ENCODE measurements around the gene POLR3H.

Gene POLR3H

DNA sequence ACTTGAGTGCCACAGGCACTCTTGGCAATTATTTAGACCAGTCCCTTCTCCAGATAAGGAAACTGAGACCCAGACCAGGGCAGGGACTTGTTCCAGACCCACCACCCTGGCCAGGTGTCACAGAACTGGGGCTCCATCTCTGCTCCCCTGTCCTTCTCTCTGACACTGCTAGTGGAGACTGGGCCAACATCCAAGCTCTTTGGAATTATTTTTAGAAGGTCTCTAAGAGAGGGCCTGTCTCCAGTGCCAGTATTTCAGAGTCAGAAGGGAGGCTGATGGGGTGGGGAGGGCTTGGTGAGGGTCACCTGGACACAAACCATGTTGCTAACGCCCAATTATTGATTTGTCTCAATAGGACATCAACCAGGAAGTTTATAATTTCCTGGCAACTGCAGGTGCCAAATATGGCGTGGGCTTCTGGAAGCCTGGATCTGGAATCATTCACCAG lies 32.7 kb downstream of the POLR3H start:
- H3K79me2 ChIP-seq (ENCODE audit: insufficient read depth, low read length), result peaks cover 5% of the 10 kb centered on the region
- peaks cover 22% of the 10 kb centered on the region; the same call in 1 of the 2 replicates for H4K20me1 ChIP-seq (ENCODE audit: insufficient read depth, low read length)
- H3K27me3 ChIP-seq (ENCODE audit: insufficient read depth, low read length, poor library complexity), result no peaks in the 10 kb centered on the region
- H3K4me3 ChIP-seq (ENCODE audit: low read depth in 1 of 2, low read length in 2 of 2), result no peak overlapping the region
- TF ChIP-seq EZH2 (IDR thresholded peaks at IDR 0.05; ENCODE audit: borderline replicate concordance, low read depth, low read length, severe bottlenecking), result no peak
- TF ChIP-seq, protein P1, sequence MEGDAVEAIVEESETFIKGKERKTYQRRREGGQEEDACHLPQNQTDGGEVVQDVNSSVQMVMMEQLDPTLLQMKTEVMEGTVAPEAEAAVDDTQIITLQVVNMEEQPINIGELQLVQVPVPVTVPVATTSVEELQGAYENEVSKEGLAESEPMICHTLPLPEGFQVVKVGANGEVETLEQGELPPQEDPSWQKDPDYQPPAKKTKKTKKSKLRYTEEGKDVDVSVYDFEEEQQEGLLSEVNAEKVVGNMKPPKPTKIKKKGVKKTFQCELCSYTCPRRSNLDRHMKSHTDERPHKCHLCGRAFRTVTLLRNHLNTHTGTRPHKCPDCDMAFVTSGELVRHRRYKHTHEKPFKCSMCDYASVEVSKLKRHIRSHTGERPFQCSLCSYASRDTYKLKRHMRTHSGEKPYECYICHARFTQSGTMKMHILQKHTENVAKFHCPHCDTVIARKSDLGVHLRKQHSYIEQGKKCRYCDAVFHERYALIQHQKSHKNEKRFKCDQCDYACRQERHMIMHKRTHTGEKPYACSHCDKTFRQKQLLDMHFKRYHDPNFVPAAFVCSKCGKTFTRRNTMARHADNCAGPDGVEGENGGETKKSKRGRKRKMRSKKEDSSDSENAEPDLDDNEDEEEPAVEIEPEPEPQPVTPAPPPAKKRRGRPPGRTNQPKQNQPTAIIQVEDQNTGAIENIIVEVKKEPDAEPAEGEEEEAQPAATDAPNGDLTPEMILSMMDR (IDR thresholded peaks at IDR 0.05; ENCODE audit: borderline replicate concordance, extremely low read depth, low read length, poor library complexity, severe bottlenecking), result no peak
- no peak overlapping the region for H3K27ac ChIP-seq (ENCODE audit: low read length)
- H3K4me2 ChIP-seq (ENCODE audit: insufficient read depth, low read length), result no peak overlapping the region
- H3K36me3 ChIP-seq (ENCODE audit: insufficient read depth, low read length), result peaks cover 87% of the 10 kb centered on the region
- H2AFZ ChIP-seq (ENCODE audit: low read depth, low read length), result no peak overlapping the region
- ATAC-seq (ENCODE audit: insufficient read depth, low read depth) (no peak), DNase-seq (no peak)
- H3K4me1 ChIP-seq (ENCODE audit: insufficient read depth, low read length), result no peaks in the 10 kb centered on the region
- no peak overlapping the region for H3K9ac ChIP-seq (ENCODE audit: low read depth, low read length)
- no peaks in the 10 kb centered on the region for H3K9me3 ChIP-seq (ENCODE audit: insufficient read depth, low read length, severe bottlenecking)

DNA sequence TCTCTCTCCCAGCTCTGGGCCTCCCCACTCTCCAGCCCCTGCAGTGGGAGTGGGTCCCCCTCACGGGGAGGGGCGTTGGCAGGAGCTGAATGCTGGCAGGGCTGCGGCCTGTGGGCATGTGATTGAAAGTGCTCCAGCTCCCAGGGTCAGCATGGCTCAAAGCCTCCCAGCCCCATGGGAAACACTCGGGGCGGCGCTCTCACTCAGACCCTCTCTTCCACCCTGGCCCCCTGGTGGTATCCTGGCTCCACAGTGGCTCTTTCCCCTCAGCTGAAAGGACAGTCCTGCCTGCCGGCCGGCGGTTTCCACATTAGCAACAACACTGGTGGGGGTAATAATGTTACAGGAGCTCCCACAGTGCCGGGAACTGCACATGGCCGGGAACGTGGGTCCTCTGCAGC lies 35.5 kb downstream of the POLR3H start:
- H3K79me2 ChIP-seq (ENCODE audit: insufficient read depth, low read length), result peaks cover 19% of the 10 kb centered on the region
- no peak overlapping the region for H3K4me3 ChIP-seq (ENCODE audit: low read depth in 1 of 2, low read length in 2 of 2)
- H3K4me1 ChIP-seq (ENCODE audit: insufficient read depth, low read length), result no peaks in the 10 kb centered on the region
- no peak overlapping the region for H2AFZ ChIP-seq (ENCODE audit: low read depth, low read length)
- ATAC-seq (ENCODE audit: insufficient read depth, low read depth) (no peak), DNase-seq (no peak)
- no peaks in the 10 kb centered on the region for H3K9me3 ChIP-seq (ENCODE audit: insufficient read depth, low read length, severe bottlenecking)
- H3K27me3 ChIP-seq (ENCODE audit: insufficient read depth, low read length, poor library complexity), result no peaks in the 10 kb centered on the region
- TF ChIP-seq EZH2 (IDR thresholded peaks at IDR 0.05; ENCODE audit: borderline replicate concordance, low read depth, low read length, severe bottlenecking), result no peak
- TF ChIP-seq, protein P1 (IDR thresholded peaks at IDR 0.05; ENCODE audit: borderline replicate concordance, extremely low read depth, low read length, poor library complexity, severe bottlenecking), result no peak
- H3K4me2 ChIP-seq (ENCODE audit: insufficient read depth, low read length), result no peak overlapping the region
- no peak overlapping the region for H3K9ac ChIP-seq (ENCODE audit: low read depth, low read length)
- H3K27ac ChIP-seq (ENCODE audit: low read length), result no peak overlapping the region
- peaks cover 19% of the 10 kb centered on the region; the same call in 1 of the 2 replicates for H4K20me1 ChIP-seq (ENCODE audit: insufficient read depth, low read length)
- H3K36me3 ChIP-seq (ENCODE audit: insufficient read depth, low read length), result peaks cover 68% of the 10 kb centered on the region

DNA sequence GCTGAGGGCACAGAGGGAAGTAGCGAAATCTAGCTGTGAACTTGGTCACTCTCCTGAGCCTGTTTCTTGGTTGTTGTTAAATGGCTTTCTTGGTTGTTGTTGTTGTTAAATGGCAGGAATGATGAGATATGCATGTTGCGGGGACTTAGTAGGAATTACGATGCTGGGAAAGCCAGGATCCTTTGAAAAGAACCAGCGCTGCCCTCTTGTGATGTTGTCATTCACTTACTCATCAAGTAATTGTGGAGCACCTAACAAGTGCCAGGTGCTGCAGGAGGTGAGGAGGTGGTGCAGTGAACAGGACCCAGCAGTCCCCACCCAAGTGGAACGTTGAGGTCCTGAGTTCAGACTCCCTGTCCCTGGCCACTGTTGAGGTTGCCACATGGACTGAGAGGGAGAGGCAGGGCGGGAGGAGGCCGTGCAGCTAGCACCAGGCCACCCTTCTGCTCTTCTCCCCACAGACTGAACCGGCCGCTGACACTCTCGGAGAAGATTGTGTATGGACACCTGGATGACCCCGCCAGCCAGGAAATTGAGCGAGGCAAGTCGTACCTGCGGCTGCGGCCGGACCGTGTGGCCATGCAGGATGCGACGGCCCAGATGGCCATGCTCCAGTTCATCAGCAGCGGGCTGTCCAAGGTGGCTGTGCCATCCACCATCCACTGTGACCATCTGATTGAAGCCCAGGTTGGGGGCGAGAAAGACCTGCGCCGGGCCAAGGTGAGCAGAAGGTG lies 36.8 kb downstream of the POLR3H start:
- Histone ChIP-seq H3K27me3 (ENCODE audit: insufficient read depth, low read length, poor library complexity) (no peaks in the 10 kb centered on the region), H3K9ac (ENCODE audit: low read depth, low read length) (no peak overlapping the region), H3K9me3 (ENCODE audit: insufficient read depth, low read length, severe bottlenecking) (no peaks in the 10 kb centered on the region), H2AFZ (ENCODE audit: low read depth, low read length) (no peak overlapping the region), H3K27ac (ENCODE audit: low read length) (no peak overlapping the region), H3K36me3 (ENCODE audit: insufficient read depth, low read length) (peaks cover 60% of the 10 kb centered on the region), H3K4me3 (ENCODE audit: low read depth in 1 of 2, low read length in 2 of 2) (no peak overlapping the region), H4K20me1 (ENCODE audit: insufficient read depth, low read length) (peaks cover 19% of the 10 kb centered on the region; the same call in 1 of the 2 replicates), H3K79me2 (ENCODE audit: insufficient read depth, low read length) (peaks cover 19% of the 10 kb centered on the region), H3K4me2 (ENCODE audit: insufficient read depth, low read length) (no peak overlapping the region), H3K4me1 (ENCODE audit: insufficient read depth, low read length) (no peaks in the 10 kb centered on the region)
- TF ChIP-seq, protein P1 (IDR thresholded peaks at IDR 0.05; ENCODE audit: borderline replicate concordance, extremely low read depth, low read length, poor library complexity, severe bottlenecking), result no peak
- TF ChIP-seq EZH2 (IDR thresholded peaks at IDR 0.05; ENCODE audit: borderline replicate concordance, low read depth, low read length, severe bottlenecking), result no peak
- ATAC-seq (ENCODE audit: insufficient read depth, low read depth) (no peak), DNase-seq (no peak)

Data from DND-41 (cell line).